ENCODE data around the gene CRYBG1. TPM values are rescaled to one million over a fixed set of nuclear protein-coding genes. Genes with fewer than 3 reads are reported as not detected.

The CRYBG1 gene
- total RNA-seq, 1 donor from 2014 or later: 3.0 TPM

DNA sequence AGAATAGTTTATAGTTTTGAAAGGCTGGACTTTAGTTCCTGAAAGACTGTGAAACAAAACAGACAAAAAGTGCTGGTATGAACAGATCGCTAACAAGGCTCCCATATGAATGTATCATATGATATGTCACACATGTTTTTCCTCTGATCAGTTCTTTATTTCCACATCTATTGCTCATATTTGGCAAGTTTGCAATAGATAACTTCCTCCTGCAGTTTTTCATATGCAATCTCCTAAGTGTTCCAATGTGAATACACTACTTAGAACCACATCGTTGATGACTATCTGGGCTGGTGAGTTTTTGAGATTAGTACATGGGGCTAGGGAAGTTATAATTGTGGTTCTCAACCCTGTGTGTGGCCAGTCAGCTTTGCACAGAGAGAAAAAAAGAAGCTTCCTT, 23.1 kb downstream of the CRYBG1 start:
- no peak for DNase-seq (ENCODE audit: low spot score, unreplicated experiment)
- Mint-ChIP-seq H3K4me1 (ENCODE audit: low read depth) (no peaks in the 10 kb centered on the region), H3K36me3 (ENCODE audit: insufficient read depth) (no peaks in the 10 kb centered on the region), H3K9me3 (ENCODE audit: low read depth) (no peaks in the 10 kb centered on the region), H3K27me3 (no peaks in the 10 kb centered on the region), H3K4me3 (ENCODE audit: low read depth) (no peak overlapping the region), H3K27ac (no peak overlapping the region)
- TF ChIP-seq CTCF (IDR thresholded peaks at IDR 0.05; ENCODE audit: unreplicated experiment): no peak

DNA sequence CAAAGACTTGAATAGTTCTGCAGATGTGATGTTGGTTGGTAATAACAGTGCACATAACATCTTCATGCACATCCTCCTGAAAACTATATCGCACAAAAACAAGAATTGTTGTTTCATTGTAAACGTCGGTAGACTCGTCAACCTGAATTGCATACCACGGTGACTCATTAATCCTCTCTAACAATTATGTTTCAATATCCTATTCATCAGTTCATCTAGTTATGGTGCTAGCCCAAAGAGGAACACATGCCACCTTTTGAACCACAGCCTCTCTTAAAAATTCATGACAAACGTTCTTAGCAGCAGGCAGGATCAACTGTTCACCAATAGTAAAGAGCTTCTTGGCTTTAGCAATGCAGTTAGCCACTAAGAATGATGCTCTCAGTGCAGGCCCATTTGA, 25.0 kb downstream of the CRYBG1 start:
- H3K27me3 Mint-ChIP-seq: no peaks in the 10 kb centered on the region
- no peak for DNase-seq (ENCODE audit: low spot score, unreplicated experiment)
- H3K4me3 Mint-ChIP-seq (ENCODE audit: low read depth): no peak overlapping the region
- no peaks in the 10 kb centered on the region for H3K36me3 Mint-ChIP-seq (ENCODE audit: insufficient read depth)
- H3K27ac Mint-ChIP-seq: no peak overlapping the region
- H3K9me3 Mint-ChIP-seq (ENCODE audit: low read depth): no peaks in the 10 kb centered on the region
- no peak for TF ChIP-seq CTCF (IDR thresholded peaks at IDR 0.05; ENCODE audit: unreplicated experiment)
- no peaks in the 10 kb centered on the region for H3K4me1 Mint-ChIP-seq (ENCODE audit: low read depth)

- Mint-ChIP-seq H3K4me1 (ENCODE audit: low read depth) (no peaks in the 10 kb centered on the region), H3K9me3 (ENCODE audit: low read depth) (no peaks in the 10 kb centered on the region), H3K36me3 (ENCODE audit: insufficient read depth) (no peaks in the 10 kb centered on the region), H3K27ac (no peak overlapping the region), H3K4me3 (ENCODE audit: low read depth) (no peak overlapping the region), H3K27me3 (no peaks in the 10 kb centered on the region)
- DNase-seq (ENCODE audit: low spot score, unreplicated experiment): no peak
- TF ChIP-seq CTCF (IDR thresholded peaks at IDR 0.05; ENCODE audit: unreplicated experiment): no peak
Measured at GRCh38 chr6:106387875-106388274, 27.4 kb downstream of the CRYBG1 start.

DNA sequence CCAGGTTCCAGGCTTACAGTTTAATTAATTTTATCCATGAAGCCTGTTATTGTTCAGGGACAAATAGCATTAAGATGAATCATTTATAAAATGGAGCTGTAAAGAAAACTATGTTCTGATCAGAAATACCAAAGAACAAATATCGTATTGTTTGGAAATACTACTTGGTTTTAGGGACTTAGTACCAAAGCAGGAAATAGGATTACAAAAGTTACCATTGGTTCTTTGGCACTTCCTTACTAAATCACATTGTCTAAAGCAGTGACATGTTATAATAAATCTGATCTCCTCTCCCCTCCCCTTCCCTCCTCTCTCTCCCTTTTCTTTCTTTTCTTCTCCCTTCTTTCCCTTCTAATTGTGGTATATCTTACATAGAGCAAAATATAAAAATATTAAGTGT, 29.6 kb downstream of the CRYBG1 start:
- Mint-ChIP-seq H3K27me3 (no peaks in the 10 kb centered on the region), H3K4me1 (ENCODE audit: low read depth) (no peaks in the 10 kb centered on the region), H3K27ac (no peak overlapping the region), H3K36me3 (ENCODE audit: insufficient read depth) (no peaks in the 10 kb centered on the region), H3K4me3 (ENCODE audit: low read depth) (no peak overlapping the region), H3K9me3 (ENCODE audit: low read depth) (no peaks in the 10 kb centered on the region)
- TF ChIP-seq CTCF (IDR thresholded peaks at IDR 0.05; ENCODE audit: unreplicated experiment): no peak
- no peak for DNase-seq (ENCODE audit: low spot score, unreplicated experiment)

GRCh38 chr6:106396426-106397220, 36.1 kb downstream of the CRYBG1 start:
- H3K36me3 Mint-ChIP-seq (ENCODE audit: insufficient read depth): no peaks in the 10 kb centered on the region
- H3K9me3 Mint-ChIP-seq (ENCODE audit: low read depth): no peaks in the 10 kb centered on the region
- H3K27ac Mint-ChIP-seq: no peak overlapping the region
- H3K4me3 Mint-ChIP-seq (ENCODE audit: low read depth): no peak overlapping the region
- DNase-seq (ENCODE audit: low spot score, unreplicated experiment): no peak
- no peak for TF ChIP-seq CTCF (IDR thresholded peaks at IDR 0.05; ENCODE audit: unreplicated experiment)
- no peaks in the 10 kb centered on the region for H3K4me1 Mint-ChIP-seq (ENCODE audit: low read depth)
- H3K27me3 Mint-ChIP-seq: no peaks in the 10 kb centered on the region
